Gastrocnemius medialis (tissue), 4 donors: ENCODE data around the gene ZNF205. TPM values are rescaled to one million over a fixed set of nuclear protein-coding genes. Genes with fewer than 3 reads are reported as not detected.

Source experiments
- ATAC-seq, 2 donors: fragments of 150-250 bp; one replicate each; pipeline ENCODE4 v1.9.1; 2016
- DNase-seq, 2 donors: peaks; one replicate each; pipeline ENCODE4 v3.0.0-alpha.2; 2019
- H3K27ac ChIP-seq, 4 donors: fragments of 200-600 bp; sonication (generic); 1 replicate in 1 of 4; 2 replicates in 3 of 4; pipeline ENCODE4 v1.5.1; 2016 to 2018; ENCODE audit warnings: mild to moderate bottlenecking in 2 of 4, moderate library complexity in 1 of 4
- H3K27me3 ChIP-seq, 3 donors: fragments of 200-600 bp; sonication (generic) in 2 of 3; 1 replicate in 1 of 3; 2 replicates in 2 of 3; pipeline versions ENCODE4 v1.5.1 to v1.6.0; 2016 to 2019; ENCODE audit warnings: mild to moderate bottlenecking in 1 of 3, moderate library complexity in 1 of 3
- H3K36me3 ChIP-seq, 2 donors: fragments of 200-600 bp; sonication (generic) in 1 of 2; one replicate each; pipeline ENCODE4 v1.5.1; 2017 to 2018
- H3K4me1 ChIP-seq, 2 donors: fragments of 200-600 bp; sonication (generic) in 1 of 2; one replicate each; pipeline ENCODE4 v1.5.1; 2016 to 2017; ENCODE audit warnings: mild to moderate bottlenecking in 2 of 2
- H3K4me3 ChIP-seq, 4 donors: fragments of 200-600 bp; sonication (generic) in 3 of 4; 1 replicate in 1 of 4; 2 replicates in 3 of 4; pipeline ENCODE4 v1.5.1; 2016 to 2019; ENCODE audit warnings: mild to moderate bottlenecking in 2 of 4
- H3K9me3 ChIP-seq, 3 donors: fragments of 200-600 bp; sonication (generic) in 2 of 3; 1 replicate in 1 of 3; 2 replicates in 2 of 3; pipeline ENCODE4 v1.5.1; 2016 to 2019
- POLR2A ChIP-seq, 2 donors: fragments of 450-650 bp; IDR thresholded peaks; one replicate each; pipeline ENCODE4 v1.6.1; 2017; ENCODE audit warnings: antibody characterized with exemption in 2 of 2, mild to moderate bottlenecking in 2 of 2, moderate library complexity in 2 of 2
- in situ Hi-C, 4 donors: fragments of 200-750 bp; cut with MboI; loops; one replicate each; pipeline versions ENCODE4 v1.15.0 to v1.8.0; 2017; ENCODE audit warnings: low sequenced_read_pairs in 4 of 4
- intact Hi-C: fragments of 100-400 bp; cut with DNase I; formaldehyde crosslinking; loops from one replicate; pipeline ENCODE4 v1.15.1; 2023; ENCODE audit warnings: low total_unique reads
- total RNA-seq, 4 donors: library from RNA; depleted of rRNA; stranded (reverse); fragments of >200 nt; gene quantifications; one replicate each; pipeline versions ENCODE4 v1.1.0 to v1.2.3, GENCODE V29; 2016
- TF ChIP-seq, protein P1 (sequence below), 5 experiments: fragments of 450-650 bp in 3 of 5; fragments of 200-600 bp in 2 of 5; sonication (generic) in 2 of 5; IDR thresholded peaks in 4 of 5; conservative IDR thresholded peaks in 1 of 5; 1 replicate in 4 of 5; 2 replicates in 1 of 5; pipeline ENCODE4 v1.5.1; 2016 to 2019; ENCODE audit warnings: antibody characterized with exemption in 5 of 5, mild to moderate bottlenecking in 3 of 5, moderate library complexity in 3 of 5

The ZNF205 gene
- total RNA-seq, 4 donors from 2014 or later: 4.8 to 10.8 (median 6.1) TPM

DNA sequence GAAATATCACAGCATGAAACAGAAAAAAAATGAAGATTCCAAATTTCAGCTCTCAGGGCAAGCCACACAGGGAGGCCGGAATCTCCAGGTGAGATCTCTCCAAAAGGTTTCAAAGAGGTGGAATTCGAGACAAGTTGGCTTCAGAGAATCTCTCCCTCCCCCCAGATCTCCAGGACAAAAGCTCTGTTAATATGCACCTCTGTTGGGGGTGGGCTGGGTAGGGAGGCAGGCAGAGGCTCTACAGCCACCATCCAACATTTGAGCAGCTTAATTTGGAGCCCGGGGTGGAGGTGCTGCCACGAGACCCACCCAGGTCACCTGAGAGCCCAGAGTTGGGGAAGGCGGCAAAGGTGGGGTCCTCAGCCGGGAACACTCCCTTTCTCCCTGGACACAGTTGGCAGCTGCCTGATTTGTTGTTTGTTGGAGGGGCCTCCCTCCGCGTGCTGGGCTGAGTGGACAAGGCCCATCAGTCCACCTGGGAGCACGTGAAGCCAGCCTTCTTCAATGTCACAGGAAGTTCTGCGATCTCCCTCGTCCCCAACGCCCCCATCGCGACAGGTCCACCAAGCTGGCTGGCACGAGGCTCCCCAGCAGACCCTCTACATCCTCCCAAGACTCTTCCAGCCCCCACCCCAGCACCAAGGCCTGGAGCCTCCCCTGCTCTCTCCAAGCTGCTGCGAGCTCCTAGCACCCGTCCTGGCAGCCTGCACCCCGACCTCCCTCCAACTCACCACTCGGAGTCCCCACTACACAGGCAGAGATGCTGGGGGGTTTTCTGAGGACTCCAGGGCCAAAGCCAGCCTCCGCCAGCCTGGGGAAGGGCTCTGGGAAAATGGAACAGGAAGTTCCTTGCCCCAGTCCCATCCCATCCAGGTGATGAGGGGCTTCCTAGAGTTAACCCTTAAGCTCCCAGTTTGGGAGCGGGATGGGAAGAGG lies 13.7 kb upstream of the ZNF205 start, which contains the start of gene ZSCAN10:
Gene ZSCAN10 (minus strand): TSS at position 836 of the 936 bp plus-strand sequence. CDS start 6,357 bp downstream, outside the sequence.
- no peak for DNase-seq

DNA sequence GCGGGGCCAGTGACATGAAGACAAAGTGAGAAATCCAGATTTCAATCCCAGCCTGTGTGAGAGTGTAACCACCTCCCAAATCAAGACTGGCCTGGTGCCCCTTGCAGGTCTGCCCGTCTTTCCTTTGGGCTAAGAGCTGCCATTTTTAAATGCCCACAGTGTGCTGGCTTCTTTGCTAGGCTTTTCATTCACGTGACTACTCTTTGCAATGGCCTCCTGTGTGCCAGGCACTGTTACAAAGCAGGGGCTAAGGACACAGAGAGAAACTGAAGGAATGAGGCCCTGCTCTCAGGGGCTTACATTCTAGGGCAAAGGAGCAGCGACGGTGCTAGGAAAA lies 13.0 kb upstream of the ZNF205 start:
- intact Hi-C loops: no loop called here
- ATAC-seq: no peak

More for the DNA sequence above, 13.7 kb upstream of the ZNF205 start, which contains the start of gene ZSCAN10:
- ATAC-seq: no peak
- TF ChIP-seq, protein P1, sequence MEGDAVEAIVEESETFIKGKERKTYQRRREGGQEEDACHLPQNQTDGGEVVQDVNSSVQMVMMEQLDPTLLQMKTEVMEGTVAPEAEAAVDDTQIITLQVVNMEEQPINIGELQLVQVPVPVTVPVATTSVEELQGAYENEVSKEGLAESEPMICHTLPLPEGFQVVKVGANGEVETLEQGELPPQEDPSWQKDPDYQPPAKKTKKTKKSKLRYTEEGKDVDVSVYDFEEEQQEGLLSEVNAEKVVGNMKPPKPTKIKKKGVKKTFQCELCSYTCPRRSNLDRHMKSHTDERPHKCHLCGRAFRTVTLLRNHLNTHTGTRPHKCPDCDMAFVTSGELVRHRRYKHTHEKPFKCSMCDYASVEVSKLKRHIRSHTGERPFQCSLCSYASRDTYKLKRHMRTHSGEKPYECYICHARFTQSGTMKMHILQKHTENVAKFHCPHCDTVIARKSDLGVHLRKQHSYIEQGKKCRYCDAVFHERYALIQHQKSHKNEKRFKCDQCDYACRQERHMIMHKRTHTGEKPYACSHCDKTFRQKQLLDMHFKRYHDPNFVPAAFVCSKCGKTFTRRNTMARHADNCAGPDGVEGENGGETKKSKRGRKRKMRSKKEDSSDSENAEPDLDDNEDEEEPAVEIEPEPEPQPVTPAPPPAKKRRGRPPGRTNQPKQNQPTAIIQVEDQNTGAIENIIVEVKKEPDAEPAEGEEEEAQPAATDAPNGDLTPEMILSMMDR (IDR thresholded peaks at IDR 0.05 in 4 of 5, conservative IDR thresholded peaks at IDR 0.05 in 1 of 5): no peak
- TF ChIP-seq POLR2A (IDR thresholded peaks at IDR 0.05): no peak
- Histone ChIP-seq H3K27ac (peak within 1 kb of the TSS in 3 of 4 donors; percentile 7 to 58 (median 9)), H3K4me1 (peaks cover 11% of the 10 kb centered on the region in 2 donors), H3K4me3 (peak within 1 kb of the TSS in 3 of 4 donors; percentile 27 to 54 (median 39)), H3K9me3 (no peaks in the 10 kb centered on the region), H3K36me3 (no peaks in the 10 kb centered on the region), H3K27me3 (no peaks in the 10 kb centered on the region)
- intact Hi-C loops (no loop called here), in situ Hi-C loops (no loop called here)

DNA sequence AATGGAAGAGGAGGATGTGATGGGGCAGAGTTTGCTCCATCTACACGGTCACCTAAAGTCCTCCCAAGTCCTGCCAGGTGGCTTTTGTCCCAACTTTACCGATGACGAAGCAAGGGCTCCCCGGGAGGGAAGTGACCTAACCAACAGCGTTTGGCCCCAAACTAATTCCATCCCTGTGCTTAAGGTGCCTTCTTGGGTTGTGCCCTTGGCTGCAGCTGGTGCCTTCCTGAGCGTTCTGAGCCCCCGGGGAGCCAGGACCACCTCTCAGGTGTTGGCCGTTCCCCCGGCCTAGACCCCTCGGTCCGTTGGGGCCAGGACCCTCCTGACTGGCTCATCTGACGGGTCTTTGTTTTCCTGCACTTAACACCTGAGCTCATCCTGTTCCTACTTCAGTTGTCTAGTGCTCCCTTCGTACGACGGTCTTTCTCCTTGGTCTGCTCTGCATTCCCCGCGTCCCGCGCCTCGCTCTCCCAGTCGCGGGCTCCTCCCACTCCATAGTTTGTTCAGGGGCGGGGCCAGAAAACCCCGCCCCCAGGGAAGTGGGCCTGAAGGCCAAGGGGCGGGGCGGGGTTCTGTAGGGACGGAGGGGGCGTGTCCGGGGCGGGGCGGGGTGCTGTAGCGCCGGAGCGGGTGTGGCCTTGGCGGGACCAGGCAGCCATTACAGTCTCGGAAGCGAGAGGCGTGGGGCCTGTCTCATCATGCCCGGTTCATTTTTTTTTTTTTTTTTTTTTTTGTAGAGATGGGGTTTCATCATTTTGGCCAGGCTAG lies 12.5 kb upstream of the ZNF205 start:
- Histone ChIP-seq H3K27ac (peak overlapping the region in 3 of 4 donors; percentile 7 to 58 (median 9)), H3K4me1 (peaks cover 11% of the 10 kb centered on the region in 2 donors), H3K9me3 (no peaks in the 10 kb centered on the region), H3K4me3 (peak overlapping the region in 3 of 4 donors; percentile 27 to 54 (median 39)), H3K36me3 (no peaks in the 10 kb centered on the region), H3K27me3 (no peaks in the 10 kb centered on the region)
- ATAC-seq (peak; percentile 79 to 83), DNase-seq (peak; percentile 78 to 86)
- intact Hi-C loops (no loop called here), in situ Hi-C loops (no loop called here)
- TF ChIP-seq, protein P1 (IDR thresholded peaks at IDR 0.05 in 4 of 5, conservative IDR thresholded peaks at IDR 0.05 in 1 of 5): no peak
- TF ChIP-seq POLR2A (IDR thresholded peaks at IDR 0.05): no peak

More for the DNA sequence above, 13.0 kb upstream of the ZNF205 start:
- DNase-seq: no peak
- Histone ChIP-seq H3K27ac (peak overlapping the region in 1 of 4 donors; percentile 58), H3K27me3 (no peaks in the 10 kb centered on the region), H3K4me1 (peaks cover 11% of the 10 kb centered on the region in 2 donors), H3K36me3 (no peaks in the 10 kb centered on the region), H3K4me3 (peak overlapping the region in 1 of 4 donors; percentile 54), H3K9me3 (no peaks in the 10 kb centered on the region)
- in situ Hi-C loops: no loop called here
- no peak for TF ChIP-seq POLR2A (IDR thresholded peaks at IDR 0.05)

DNA sequence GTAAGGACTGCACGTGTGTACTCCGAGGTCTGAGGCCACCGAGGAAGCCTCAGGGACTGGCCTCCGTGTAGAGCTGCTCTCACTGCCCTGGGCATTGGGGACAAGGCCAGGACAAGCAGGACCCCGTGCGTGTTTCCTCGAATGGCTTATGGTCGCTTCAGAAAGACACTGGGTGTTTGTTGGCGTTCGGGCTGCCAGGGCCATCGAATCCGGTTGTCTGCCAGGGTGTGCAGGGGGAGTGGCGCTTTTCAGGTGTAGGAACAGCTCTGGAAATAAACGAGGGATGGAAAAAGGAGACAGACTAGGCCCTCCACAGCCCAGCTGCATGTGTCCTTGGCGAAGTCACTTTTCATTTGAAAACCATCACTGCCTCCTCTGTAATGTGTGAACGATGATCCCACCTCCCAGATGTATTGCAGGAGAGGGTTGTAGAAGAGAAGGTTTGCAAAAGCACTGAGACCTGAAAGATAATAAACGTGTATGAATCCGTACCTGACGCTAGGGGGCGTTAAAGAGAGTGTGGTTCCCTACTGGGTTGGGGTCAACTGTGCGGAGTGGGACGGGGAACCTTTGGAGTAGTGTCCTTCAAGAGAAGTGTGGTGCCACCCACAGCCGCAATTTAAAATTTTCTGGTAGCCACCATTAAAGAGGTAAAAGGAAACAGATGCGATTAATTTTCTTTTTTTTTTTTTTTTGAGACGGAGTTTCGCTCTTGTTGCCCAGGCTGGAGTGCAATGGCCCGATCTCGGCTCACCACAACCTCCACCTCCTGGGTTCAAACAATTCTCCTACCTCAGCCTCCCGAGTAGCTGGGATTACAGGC lies 11.2 kb upstream of the ZNF205 start:
- no peaks in the 10 kb centered on the region for H3K9me3 ChIP-seq
- DNase-seq (no peak), ATAC-seq (no peak)
- H3K4me3 ChIP-seq: no peak overlapping the region
- no peaks in the 10 kb centered on the region for H3K36me3 ChIP-seq
- no peak for TF ChIP-seq POLR2A (IDR thresholded peaks at IDR 0.05)
- TF ChIP-seq, protein P1 (IDR thresholded peaks at IDR 0.05 in 4 of 5, conservative IDR thresholded peaks at IDR 0.05 in 1 of 5): peak in 4 of 5 experiments; percentile 26 to 54 (median 32)
- intact Hi-C loops (no loop called here), in situ Hi-C loops (no loop called here)
- peaks cover 14 to 15% of the 10 kb centered on the region in 2 donors for H3K4me1 ChIP-seq
- no peaks in the 10 kb centered on the region for H3K27me3 ChIP-seq
- peak overlapping the region; percentile 5 to 70 (median 50) for H3K27ac ChIP-seq
